Cardiac muscle cell (in vitro differentiated cells and primary cell): ENCODE results near the gene MBIP. TPM values are rescaled to one million over a fixed set of nuclear protein-coding genes. Genes with fewer than 3 reads are reported as not detected.

Experiments used
- DNase-seq, 2 donors: peaks; one replicate each; pipeline versions ENCODE4 v3.0.0 to v3.0.0-alpha.2; 2010 to 2017; ENCODE audit warnings: low read depth in 1 of 2, low spot score in 1 of 2
- H3K27ac ChIP-seq: fragments of 200-600 bp; sonication (generic); 2 replicates; pipeline ENCODE4 v1.5.1; 2016
- H3K27me3 ChIP-seq: fragments of 200-600 bp; sonication (generic); 2 replicates; pipeline ENCODE4 v1.6.0; 2016; ENCODE audit warnings: control low read depth
- H3K36me3 ChIP-seq: fragments of 200-600 bp; sonication (generic); 2 replicates; pipeline ENCODE4 v1.5.1; 2016; ENCODE audit warnings: control low read depth
- H3K4me1 ChIP-seq: fragments of 200-600 bp; sonication (generic); 2 replicates; pipeline ENCODE4 v1.8.1; 2017; ENCODE audit warnings: low read depth, mild to moderate bottlenecking, mixed run types
- H3K4me3 ChIP-seq: fragments of 200-600 bp; sonication (generic); 2 replicates; pipeline ENCODE4 v1.5.1; 2016; ENCODE audit warnings: mild to moderate bottlenecking
- H3K9me3 ChIP-seq: fragments of 200-600 bp; sonication (generic); 2 replicates; pipeline ENCODE4 v1.5.1; 2017; ENCODE audit warnings: low read depth, mild to moderate bottlenecking, control low read depth
- CTCF ChIP-seq: IDR thresholded peaks from 2 replicates; pipeline ENCODE4 v1.5.1; 2012; ENCODE audit warnings: low read depth, mild to moderate bottlenecking, low read length
- polyA plus RNA-seq: library from polyadenylated mRNA; unstranded; fragments of >200 nt; fragmentation: Nextera tagmentation; extraction: Ambion mirVana; gene quantifications from 2 replicates; pipeline ENCODE4 v1.2.1, GENCODE V29; 2016
- total RNA-seq: library from RNA; depleted of rRNA; stranded (reverse); fragments of >200 nt; gene quantifications from 2 replicates; pipeline ENCODE4 v1.2.3, GENCODE V29; 2016

Gene MBIP
- total and polyA plus RNA-seq, 2 experiments from 2014 or later: 12.6 to 30.9 TPM

GRCh38 chr14:36300337-36300736 is 20.1 kb downstream of the MBIP start:
- H3K9me3 ChIP-seq: no peaks in the 10 kb centered on the region
- H3K4me1 ChIP-seq: peaks cover 9% of the 10 kb centered on the region
- peaks cover 38% of the 10 kb centered on the region for H3K36me3 ChIP-seq
- no peaks in the 10 kb centered on the region for H3K27me3 ChIP-seq
- no peak overlapping the region for H3K27ac ChIP-seq
- no peak for DNase-seq
- H3K4me3 ChIP-seq: no peak overlapping the region
- no peak for TF ChIP-seq CTCF

GRCh38 chr14:36295642-36296627 is 24.5 kb downstream of the MBIP start:
- H3K4me1 ChIP-seq: peaks cover 9% of the 10 kb centered on the region
- H3K27ac ChIP-seq: no peak overlapping the region
- no peaks in the 10 kb centered on the region for H3K9me3 ChIP-seq
- DNase-seq: peak in 1 of 2 donors; percentile 40
- no peak for TF ChIP-seq CTCF
- peaks cover 29% of the 10 kb centered on the region for H3K36me3 ChIP-seq
- H3K27me3 ChIP-seq: no peaks in the 10 kb centered on the region
- H3K4me3 ChIP-seq: no peak overlapping the region

GRCh38 chr14:36294543-36294942 is 25.9 kb downstream of the MBIP start:
- H3K4me1 ChIP-seq: no peaks in the 10 kb centered on the region
- no peak overlapping the region for H3K27ac ChIP-seq
- no peaks in the 10 kb centered on the region for H3K9me3 ChIP-seq
- no peak overlapping the region for H3K4me3 ChIP-seq
- no peaks in the 10 kb centered on the region for H3K27me3 ChIP-seq
- H3K36me3 ChIP-seq: peaks cover 21% of the 10 kb centered on the region
- no peak for DNase-seq
- no peak for TF ChIP-seq CTCF

GRCh38 chr14:36293824-36294223 is 26.6 kb downstream of the MBIP start:
- H3K27me3 ChIP-seq: no peaks in the 10 kb centered on the region
- H3K4me3 ChIP-seq: no peak overlapping the region
- DNase-seq: peak in 1 of 2 donors; percentile 88
- H3K4me1 ChIP-seq: no peaks in the 10 kb centered on the region
- no peaks in the 10 kb centered on the region for H3K9me3 ChIP-seq
- no peak for TF ChIP-seq CTCF
- peaks cover 17% of the 10 kb centered on the region for H3K36me3 ChIP-seq
- no peak overlapping the region for H3K27ac ChIP-seq

- no peaks in the 10 kb centered on the region for H3K27me3 ChIP-seq
- DNase-seq: no peak
- no peak overlapping the region for H3K27ac ChIP-seq
- no peak for TF ChIP-seq CTCF
- no peaks in the 10 kb centered on the region for H3K4me1 ChIP-seq
- H3K9me3 ChIP-seq: no peaks in the 10 kb centered on the region
- no peak overlapping the region for H3K4me3 ChIP-seq
- no peaks in the 10 kb centered on the region for H3K36me3 ChIP-seq
Measured at GRCh38 chr14:36289954-36290353, 30.5 kb downstream of the MBIP start.
